Astrocyte of the cerebellum (primary cell): ENCODE data around the gene SMPD3.

Experiments
- DNase-seq: peaks from one replicate; pipeline ENCODE4 v3.0.0-alpha.2; 2011; ENCODE audit warnings: low read depth
- H3K4me3 ChIP-seq: 2 replicates; pipeline ENCODE4 v1.5.1; 2011; ENCODE audit warnings: mild to moderate bottlenecking, low read depth, low read length, moderate library complexity
- CTCF ChIP-seq: IDR thresholded peaks from 2 replicates; pipeline ENCODE4 v1.5.1; 2012; ENCODE audit warnings: low read length, low read depth, moderate library complexity, mild to moderate bottlenecking; ENCODE audit errors: missing control alignments
- in situ Hi-C: cut with HindIII; loops from 2 replicates; pipeline ENCODE4 v1.10.0; 2017; ENCODE audit warnings: low sequenced_read_pairs

The SMPD3 gene

GRCh38 chr16:68403704-68404103 lies 44.6 kb downstream of the SMPD3 start:
- no peak for TF ChIP-seq CTCF
- no peak overlapping the region for H3K4me3 ChIP-seq
- DNase-seq: no peak
- in situ Hi-C loops: no loop called here

- no peak overlapping the region for H3K4me3 ChIP-seq
- no peak for TF ChIP-seq CTCF
- in situ Hi-C loops: no loop called here
- no peak for DNase-seq
Observed at GRCh38 chr16:68403177-68403576, 45.1 kb downstream of the SMPD3 start.

- no peak for DNase-seq
- H3K4me3 ChIP-seq: no peak overlapping the region
- in situ Hi-C loops: no loop called here
- no peak for TF ChIP-seq CTCF
Observed at GRCh38 chr16:68402748-68403040, 45.6 kb downstream of the SMPD3 start.

- DNase-seq: peak; percentile 78
- no peak for TF ChIP-seq CTCF
- in situ Hi-C loops: no loop called here
- no peak overlapping the region for H3K4me3 ChIP-seq
Observed at GRCh38 chr16:68401871-68402747, 46.2 kb downstream of the SMPD3 start.

- no peak overlapping the region for H3K4me3 ChIP-seq
- no peak for DNase-seq
- in situ Hi-C loops: no loop called here
- TF ChIP-seq CTCF: no peak
Observed at GRCh38 chr16:68400924-68401460, 47.3 kb downstream of the SMPD3 start.

GRCh38 chr16:68400083-68400923 lies 48.0 kb downstream of the SMPD3 start:
- no peak for DNase-seq
- no peak overlapping the region for H3K4me3 ChIP-seq
- TF ChIP-seq CTCF: no peak
- in situ Hi-C loops: no loop called here
